Type B pancreatic cell (in vitro differentiated cells): ENCODE measurements around the gene LTBP4. TPM values are rescaled to one million over a fixed set of nuclear protein-coding genes. Genes with fewer than 3 reads are reported as not detected.

ENCODE experiments used
- DNase-seq: peaks from one replicate; pipeline ENCODE4 v3.0.0; 2021; ENCODE audit warnings: mixed read lengths; ENCODE audit not compliant: unreplicated experiment; ENCODE audit errors: extremely low spot score
- H3K27ac Mint-ChIP-seq: 2 replicates; pipeline ENCODE4 v1.8.0; 2021; ENCODE audit warnings: mild to moderate bottlenecking, mixed read lengths
- H3K27me3 Mint-ChIP-seq: 2 replicates; pipeline ENCODE4 v1.8.0; 2021; ENCODE audit warnings: mixed read lengths
- H3K36me3 Mint-ChIP-seq: 2 replicates; pipeline ENCODE4 v1.8.0; 2021; ENCODE audit warnings: mixed read lengths
- H3K4me1 Mint-ChIP-seq: one replicate; pipeline ENCODE4 v1.8.0; 2021; ENCODE audit warnings: mixed read lengths; ENCODE audit not compliant: unreplicated experiment
- H3K4me3 Mint-ChIP-seq: 2 replicates; pipeline ENCODE4 v1.8.0; 2021; ENCODE audit warnings: mild to moderate bottlenecking, mixed read lengths
- H3K9me3 Mint-ChIP-seq: 2 replicates; pipeline ENCODE4 v1.8.0; 2021; ENCODE audit warnings: mixed read lengths
- total RNA-seq: library from RNA; stranded (reverse); gene quantifications from 2 replicates; pipeline ENCODE4 v1.2.1, GENCODE V29; 2021; ENCODE audit warnings: low replicate concordance
- TF ChIP-seq, protein P1 (sequence below): fragments of 200-600 bp; sonication (generic); conservative IDR thresholded peaks from 2 replicates; pipeline ENCODE4 v1.5.0; 2021; ENCODE audit warnings: antibody characterized with exemption, mild to moderate bottlenecking

Gene LTBP4
- total RNA-seq, 1 donor from 2014 or later = 145 TPM

- no peaks in the 10 kb centered on the region for H3K36me3 Mint-ChIP-seq
- TF ChIP-seq, protein P1, sequence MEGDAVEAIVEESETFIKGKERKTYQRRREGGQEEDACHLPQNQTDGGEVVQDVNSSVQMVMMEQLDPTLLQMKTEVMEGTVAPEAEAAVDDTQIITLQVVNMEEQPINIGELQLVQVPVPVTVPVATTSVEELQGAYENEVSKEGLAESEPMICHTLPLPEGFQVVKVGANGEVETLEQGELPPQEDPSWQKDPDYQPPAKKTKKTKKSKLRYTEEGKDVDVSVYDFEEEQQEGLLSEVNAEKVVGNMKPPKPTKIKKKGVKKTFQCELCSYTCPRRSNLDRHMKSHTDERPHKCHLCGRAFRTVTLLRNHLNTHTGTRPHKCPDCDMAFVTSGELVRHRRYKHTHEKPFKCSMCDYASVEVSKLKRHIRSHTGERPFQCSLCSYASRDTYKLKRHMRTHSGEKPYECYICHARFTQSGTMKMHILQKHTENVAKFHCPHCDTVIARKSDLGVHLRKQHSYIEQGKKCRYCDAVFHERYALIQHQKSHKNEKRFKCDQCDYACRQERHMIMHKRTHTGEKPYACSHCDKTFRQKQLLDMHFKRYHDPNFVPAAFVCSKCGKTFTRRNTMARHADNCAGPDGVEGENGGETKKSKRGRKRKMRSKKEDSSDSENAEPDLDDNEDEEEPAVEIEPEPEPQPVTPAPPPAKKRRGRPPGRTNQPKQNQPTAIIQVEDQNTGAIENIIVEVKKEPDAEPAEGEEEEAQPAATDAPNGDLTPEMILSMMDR = no peak
- no peaks in the 10 kb centered on the region for H3K9me3 Mint-ChIP-seq
- peaks cover 49% of the 10 kb centered on the region for H3K27me3 Mint-ChIP-seq
- no peak for DNase-seq
- H3K4me1 Mint-ChIP-seq = peaks cover 26% of the 10 kb centered on the region
- H3K4me3 Mint-ChIP-seq = peak overlapping the region; percentile 89
- H3K27ac Mint-ChIP-seq = peak overlapping the region; percentile 34
These were observed 3.8 kb upstream of the LTBP4 start for GRCh38 chr19:40597329-40597838.

DNA sequence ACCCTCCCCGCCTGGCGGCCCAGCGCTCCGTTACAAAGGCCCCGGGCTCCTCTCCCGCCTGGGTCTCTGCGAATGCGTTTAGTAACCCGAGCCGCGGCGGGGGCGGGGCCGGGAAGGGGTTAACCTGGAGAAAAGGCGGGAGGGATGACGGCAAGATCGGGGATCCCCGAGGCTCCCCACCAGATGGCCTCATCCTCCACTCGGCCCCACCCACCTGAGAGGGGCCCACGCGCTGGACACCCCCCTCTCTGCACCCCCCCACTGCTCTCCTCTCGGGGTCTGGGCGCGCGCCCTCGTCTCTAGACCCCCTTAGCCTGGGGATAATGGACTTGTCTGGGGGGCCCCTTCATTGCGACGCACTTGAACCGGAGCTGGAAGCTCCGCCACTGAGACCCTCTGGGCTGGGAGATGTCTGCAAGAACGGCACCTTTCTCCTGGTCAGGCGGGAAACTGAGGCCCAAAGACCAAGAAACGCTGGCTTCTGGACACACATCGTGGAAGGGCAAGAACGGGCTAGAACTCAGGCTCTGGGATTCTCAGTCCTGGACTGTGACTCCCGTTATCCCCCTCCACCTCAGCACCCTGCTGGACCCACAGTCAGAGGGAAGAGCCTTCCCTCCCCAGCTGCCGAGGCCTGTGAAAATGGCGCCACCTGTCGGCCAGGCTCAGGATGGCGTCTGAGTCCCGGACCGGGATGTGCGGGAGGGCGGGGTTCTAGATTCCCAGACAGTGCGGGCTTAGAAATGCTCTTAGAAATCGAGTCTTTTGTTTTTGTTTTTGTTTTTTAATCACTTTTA is 2.9 kb upstream of the LTBP4 start:
- H3K27me3 Mint-ChIP-seq = peaks cover 55% of the 10 kb centered on the region
- TF ChIP-seq, protein P1 = peak; percentile 100
- peaks cover 33% of the 10 kb centered on the region for H3K4me1 Mint-ChIP-seq
- peak; percentile 95 for DNase-seq
- peak overlapping the region; percentile 89 for H3K4me3 Mint-ChIP-seq
- no peaks in the 10 kb centered on the region for H3K36me3 Mint-ChIP-seq
- no peaks in the 10 kb centered on the region for H3K9me3 Mint-ChIP-seq
- peak overlapping the region; percentile 46 for H3K27ac Mint-ChIP-seq

DNA sequence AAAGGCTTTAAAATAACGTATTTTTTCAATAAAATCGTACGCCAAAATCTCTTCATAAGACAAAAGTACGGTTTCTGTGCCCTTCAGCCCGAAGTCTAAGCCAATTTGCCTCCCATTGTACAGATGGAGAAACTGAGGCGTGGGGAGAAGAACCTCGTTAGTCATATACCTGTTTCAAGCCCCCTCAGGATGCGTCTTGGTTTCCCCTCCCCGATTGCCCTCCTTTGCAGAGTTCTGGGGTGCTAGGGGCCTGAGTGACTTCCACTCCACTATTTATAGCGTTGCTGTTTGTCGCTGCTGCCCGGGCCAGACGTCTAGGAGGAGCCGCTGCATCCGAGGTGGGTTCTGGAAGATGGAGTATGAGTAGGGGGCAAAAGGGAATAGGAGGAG is 2.3 kb upstream of the LTBP4 start:
- peaks cover 56% of the 10 kb centered on the region for H3K27me3 Mint-ChIP-seq
- peaks cover 33% of the 10 kb centered on the region for H3K4me1 Mint-ChIP-seq
- H3K36me3 Mint-ChIP-seq = no peaks in the 10 kb centered on the region
- H3K9me3 Mint-ChIP-seq = peaks cover under 1% of the 10 kb centered on the region
- TF ChIP-seq, protein P1 = no peak
- no peak overlapping the region for H3K27ac Mint-ChIP-seq
- H3K4me3 Mint-ChIP-seq = peak overlapping the region; percentile 89
- DNase-seq = no peak

DNA sequence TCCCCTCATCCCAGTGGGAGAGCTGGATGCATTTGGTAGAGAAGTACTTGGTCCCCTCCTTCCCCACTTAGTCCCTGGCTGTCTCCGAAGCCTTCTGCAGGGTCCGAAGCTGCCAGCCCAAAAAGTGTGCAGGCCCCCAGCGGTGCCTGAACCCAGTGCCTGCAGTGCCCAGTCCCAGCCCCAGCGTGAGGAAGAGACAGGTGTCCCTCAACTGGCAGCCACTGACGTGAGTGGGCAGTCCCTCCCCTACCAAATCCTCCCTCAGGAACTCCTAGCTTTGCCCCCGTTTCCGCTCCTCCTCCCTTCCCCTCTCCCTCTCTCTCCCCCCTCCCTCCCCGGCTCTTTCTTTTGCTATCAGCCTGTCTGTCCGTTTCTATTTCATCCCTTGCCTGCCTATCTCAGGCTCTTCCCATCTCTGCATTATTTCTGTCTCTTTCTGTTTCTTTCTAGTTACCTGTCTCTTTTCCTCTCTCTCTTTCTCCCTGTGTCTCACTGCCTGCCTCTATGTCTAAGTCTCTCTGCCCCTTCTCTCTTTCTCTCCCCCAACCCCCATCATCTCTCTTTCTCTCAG is 1.8 kb upstream of the LTBP4 start:
- H3K4me1 Mint-ChIP-seq = peaks cover 33% of the 10 kb centered on the region
- H3K27me3 Mint-ChIP-seq = peaks cover 56% of the 10 kb centered on the region
- H3K36me3 Mint-ChIP-seq = no peaks in the 10 kb centered on the region
- TF ChIP-seq, protein P1 = no peak
- no peak for DNase-seq
- peak overlapping the region; percentile 89 for H3K4me3 Mint-ChIP-seq
- H3K27ac Mint-ChIP-seq = no peak overlapping the region
- peaks cover 4% of the 10 kb centered on the region for H3K9me3 Mint-ChIP-seq

- peak overlapping the region; percentile 82 for H3K4me3 Mint-ChIP-seq
- H3K27ac Mint-ChIP-seq = no peak overlapping the region
- H3K36me3 Mint-ChIP-seq = no peaks in the 10 kb centered on the region
- TF ChIP-seq, protein P1 = no peak
- H3K4me1 Mint-ChIP-seq = peaks cover 31% of the 10 kb centered on the region
- peaks cover 54% of the 10 kb centered on the region for H3K27me3 Mint-ChIP-seq
- DNase-seq = no peak
- peaks cover 4% of the 10 kb centered on the region for H3K9me3 Mint-ChIP-seq
These were observed 1.1 kb upstream of the LTBP4 start for GRCh38 chr19:40599902-40600569.
